C4-2B (cell line): ENCODE data around the gene LRRC27.

ENCODE experiments used
- ZFX ChIP-seq: fragments of 450-650 bp; IDR thresholded peaks from 2 replicates; pipeline ENCODE4 v1.6.1; 2017
- TF ChIP-seq, protein P1 (sequence below): fragments of 450-650 bp; conservative IDR thresholded peaks from 2 replicates; pipeline ENCODE4 v1.5.1; 2017; ENCODE audit warnings: mild to moderate bottlenecking

DNA sequence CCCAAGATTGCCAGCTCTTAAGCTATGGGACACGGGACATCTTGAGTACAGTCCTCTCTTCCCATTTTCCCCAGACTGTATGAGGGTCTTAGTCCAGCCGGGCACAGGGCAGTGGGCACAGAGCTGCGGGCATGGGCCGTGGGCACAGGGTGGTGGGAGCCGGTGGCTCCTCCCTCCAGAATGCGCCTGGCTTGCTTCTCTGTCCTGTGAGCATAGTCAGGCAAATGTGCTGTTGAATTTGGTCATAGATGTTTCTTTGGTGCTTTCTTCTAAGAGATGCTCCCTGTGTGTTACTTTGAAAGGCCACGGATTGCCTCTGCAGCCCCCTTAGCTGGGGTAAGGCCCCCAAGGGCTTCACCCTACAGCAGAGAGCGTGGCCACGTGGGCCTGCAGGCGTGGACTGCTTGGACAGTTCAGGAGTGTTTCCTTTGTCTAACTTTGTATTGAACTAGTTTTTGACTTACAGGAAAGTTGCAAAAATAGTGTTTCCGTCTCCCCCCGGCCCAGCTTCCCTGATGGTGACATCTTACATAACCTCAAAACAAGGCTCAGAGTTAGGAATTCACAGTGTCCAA is 24.7 kb downstream of the LRRC27 start:
- TF ChIP-seq, protein P1, sequence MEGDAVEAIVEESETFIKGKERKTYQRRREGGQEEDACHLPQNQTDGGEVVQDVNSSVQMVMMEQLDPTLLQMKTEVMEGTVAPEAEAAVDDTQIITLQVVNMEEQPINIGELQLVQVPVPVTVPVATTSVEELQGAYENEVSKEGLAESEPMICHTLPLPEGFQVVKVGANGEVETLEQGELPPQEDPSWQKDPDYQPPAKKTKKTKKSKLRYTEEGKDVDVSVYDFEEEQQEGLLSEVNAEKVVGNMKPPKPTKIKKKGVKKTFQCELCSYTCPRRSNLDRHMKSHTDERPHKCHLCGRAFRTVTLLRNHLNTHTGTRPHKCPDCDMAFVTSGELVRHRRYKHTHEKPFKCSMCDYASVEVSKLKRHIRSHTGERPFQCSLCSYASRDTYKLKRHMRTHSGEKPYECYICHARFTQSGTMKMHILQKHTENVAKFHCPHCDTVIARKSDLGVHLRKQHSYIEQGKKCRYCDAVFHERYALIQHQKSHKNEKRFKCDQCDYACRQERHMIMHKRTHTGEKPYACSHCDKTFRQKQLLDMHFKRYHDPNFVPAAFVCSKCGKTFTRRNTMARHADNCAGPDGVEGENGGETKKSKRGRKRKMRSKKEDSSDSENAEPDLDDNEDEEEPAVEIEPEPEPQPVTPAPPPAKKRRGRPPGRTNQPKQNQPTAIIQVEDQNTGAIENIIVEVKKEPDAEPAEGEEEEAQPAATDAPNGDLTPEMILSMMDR: no peak
- TF ChIP-seq ZFX: no peak
